GM10847 (cell line): Measurements from ENCODE around the gene GNPDA1.

Experiments
- POLR2A ChIP-seq: IDR thresholded peaks from 2 replicates; pipeline ENCODE4 v1.6.1; 2011; ENCODE audit not compliant: insufficient read length; ENCODE audit errors: extremely low read depth

The GNPDA1 gene

GRCh38 chr5:142003266-142003800, 9.5 kb downstream of the GNPDA1 start:
- TF ChIP-seq POLR2A = no peak

- no peak for TF ChIP-seq POLR2A
Measured at GRCh38 chr5:142000704-142001484, 11.9 kb downstream of the GNPDA1 start.

GRCh38 chr5:142000173-142000572, 12.7 kb downstream of the GNPDA1 start:
- no peak for TF ChIP-seq POLR2A

- TF ChIP-seq POLR2A = no peak
Measured at GRCh38 chr5:141997358-141997960, 15.4 kb downstream of the GNPDA1 start.

GRCh38 chr5:141995656-141996055, 17.2 kb downstream of the GNPDA1 start:
- TF ChIP-seq POLR2A = no peak

- no peak for TF ChIP-seq POLR2A
Measured at GRCh38 chr5:141994511-141995136, 18.2 kb downstream of the GNPDA1 start.

- no peak for TF ChIP-seq POLR2A
Measured at GRCh38 chr5:141992349-141992963, 20.4 kb downstream of the GNPDA1 start.

GRCh38 chr5:141989720-141990119, 23.1 kb downstream of the GNPDA1 start:
- TF ChIP-seq POLR2A = no peak

- no peak for TF ChIP-seq POLR2A
Measured at GRCh38 chr5:141986072-141986471, 26.8 kb downstream of the GNPDA1 start.

- no peak for TF ChIP-seq POLR2A
Measured at GRCh38 chr5:141982626-141983025, 30.2 kb downstream of the GNPDA1 start.

GRCh38 chr5:141978389-141978788, 34.4 kb downstream of the GNPDA1 start:
- TF ChIP-seq POLR2A = no peak

GRCh38 chr5:141976176-141976575, 36.7 kb downstream of the GNPDA1 start:
- TF ChIP-seq POLR2A = no peak

GRCh38 chr5:141973871-141974595, 38.8 kb downstream of the GNPDA1 start:
- no peak for TF ChIP-seq POLR2A

GRCh38 chr5:141969783-141970771, 42.8 kb downstream of the GNPDA1 start:
- no peak for TF ChIP-seq POLR2A
